OCI-LY1 (cell line): Measurements from ENCODE around the gene EMC10.

Source experiments
- EZH2 ChIP-seq: fragments of 200-600 bp; sonication (generic), shearing (Covaris generic); IDR thresholded peaks from 2 replicates; pipeline ENCODE4 v1.8.0; 2017; ENCODE audit warnings: borderline replicate concordance, mixed run types, mild to moderate bottlenecking, antibody characterized with exemption, low read length, moderate library complexity, mixed read lengths
- TF ChIP-seq, protein P1 (sequence below): fragments of 200-600 bp; sonication (generic), shearing (Covaris generic); IDR thresholded peaks from 2 replicates; pipeline ENCODE4 v1.5.1; 2017; ENCODE audit warnings: mild to moderate bottlenecking, antibody characterized with exemption, low read length, moderate library complexity, mixed read lengths

DNA sequence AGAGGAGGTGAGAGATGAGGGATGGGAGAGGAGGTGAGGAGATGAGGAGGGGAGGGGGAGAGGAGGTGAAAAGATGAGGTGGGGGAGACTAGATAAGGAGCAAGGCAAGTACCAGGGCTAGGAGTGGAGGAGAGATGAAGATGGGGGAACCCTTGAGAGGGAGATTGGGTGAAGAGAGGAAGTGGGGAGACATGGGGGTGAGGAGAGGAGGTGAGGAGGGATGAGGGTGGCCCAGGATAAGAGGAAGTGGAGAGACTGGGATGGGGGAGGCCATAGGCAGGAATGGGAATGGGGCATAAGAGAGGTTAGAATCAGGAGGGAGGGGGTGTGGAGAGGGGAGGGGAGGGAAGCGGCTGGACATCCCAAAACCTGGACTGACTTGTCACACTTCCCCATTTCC lies 16.7 kb upstream of the EMC10 start:
- TF ChIP-seq, protein P1, sequence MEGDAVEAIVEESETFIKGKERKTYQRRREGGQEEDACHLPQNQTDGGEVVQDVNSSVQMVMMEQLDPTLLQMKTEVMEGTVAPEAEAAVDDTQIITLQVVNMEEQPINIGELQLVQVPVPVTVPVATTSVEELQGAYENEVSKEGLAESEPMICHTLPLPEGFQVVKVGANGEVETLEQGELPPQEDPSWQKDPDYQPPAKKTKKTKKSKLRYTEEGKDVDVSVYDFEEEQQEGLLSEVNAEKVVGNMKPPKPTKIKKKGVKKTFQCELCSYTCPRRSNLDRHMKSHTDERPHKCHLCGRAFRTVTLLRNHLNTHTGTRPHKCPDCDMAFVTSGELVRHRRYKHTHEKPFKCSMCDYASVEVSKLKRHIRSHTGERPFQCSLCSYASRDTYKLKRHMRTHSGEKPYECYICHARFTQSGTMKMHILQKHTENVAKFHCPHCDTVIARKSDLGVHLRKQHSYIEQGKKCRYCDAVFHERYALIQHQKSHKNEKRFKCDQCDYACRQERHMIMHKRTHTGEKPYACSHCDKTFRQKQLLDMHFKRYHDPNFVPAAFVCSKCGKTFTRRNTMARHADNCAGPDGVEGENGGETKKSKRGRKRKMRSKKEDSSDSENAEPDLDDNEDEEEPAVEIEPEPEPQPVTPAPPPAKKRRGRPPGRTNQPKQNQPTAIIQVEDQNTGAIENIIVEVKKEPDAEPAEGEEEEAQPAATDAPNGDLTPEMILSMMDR, result no peak
- TF ChIP-seq EZH2, result no peak
